ENCODE measurements around the gene POLG.

Gene POLG

DNA sequence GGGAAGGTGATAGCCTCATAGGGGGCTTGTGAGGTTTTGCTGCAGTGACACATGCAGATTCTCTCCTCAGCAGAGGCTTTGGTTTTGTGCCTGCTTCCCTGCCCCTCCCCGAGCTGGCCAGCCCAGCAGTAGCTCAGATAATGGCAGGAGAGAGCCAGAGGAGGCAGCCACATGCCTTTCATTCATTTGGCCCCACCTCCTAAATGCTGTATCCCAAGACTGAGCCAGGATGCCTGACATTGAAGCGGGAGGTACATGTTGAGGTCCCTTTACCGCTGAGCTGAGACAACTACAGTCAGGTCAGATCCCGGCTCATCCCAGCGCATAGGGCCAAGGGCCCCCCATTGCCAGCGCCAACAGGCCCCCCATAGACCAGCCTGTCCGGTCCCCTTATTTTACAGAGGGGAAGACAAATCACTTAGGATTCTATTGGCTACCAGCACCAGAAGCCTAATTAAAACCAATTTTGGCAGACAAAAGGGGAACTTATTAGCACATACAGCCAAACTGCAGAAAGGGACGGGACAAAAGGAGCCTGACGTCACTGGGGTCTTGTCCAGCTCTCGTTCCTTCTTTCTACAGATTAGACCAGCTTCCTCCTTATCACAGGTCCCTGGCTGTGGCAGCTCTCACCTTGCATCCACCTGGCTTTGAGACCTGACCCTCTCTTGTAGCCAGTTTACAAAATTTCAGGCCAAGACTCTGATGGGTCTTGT, 12.1 kb upstream of the POLG start:
- TF ChIP-seq CTCF (IDR thresholded peaks at IDR 0.05; ENCODE audit: low read depth, low read length), result no peak
- H3K9me3 ChIP-seq, result no peaks in the 10 kb centered on the region
- no peak for DNase-seq
- no peaks in the 10 kb centered on the region for H3K4me1 ChIP-seq
- H3K4me3 ChIP-seq (ENCODE audit: low read depth, low read length), result no peak overlapping the region
- no peaks in the 10 kb centered on the region for H3K36me3 ChIP-seq
- H3K27me3 ChIP-seq, result no peaks in the 10 kb centered on the region

GRCh38 chr15:89345248-89345647, 10.6 kb upstream of the POLG start:
- no peak for DNase-seq
- Histone ChIP-seq H3K27me3 (no peaks in the 10 kb centered on the region), H3K36me3 (no peaks in the 10 kb centered on the region), H3K9me3 (no peaks in the 10 kb centered on the region), H3K4me1 (no peaks in the 10 kb centered on the region), H3K4me3 (ENCODE audit: low read depth, low read length) (no peak overlapping the region)
- TF ChIP-seq CTCF (IDR thresholded peaks at IDR 0.05; ENCODE audit: low read depth, low read length), result no peak

GRCh38 chr15:89342840-89343239, 8.2 kb upstream of the POLG start:
- no peak overlapping the region for H3K4me3 ChIP-seq (ENCODE audit: low read depth, low read length)
- DNase-seq, result no peak

DNA sequence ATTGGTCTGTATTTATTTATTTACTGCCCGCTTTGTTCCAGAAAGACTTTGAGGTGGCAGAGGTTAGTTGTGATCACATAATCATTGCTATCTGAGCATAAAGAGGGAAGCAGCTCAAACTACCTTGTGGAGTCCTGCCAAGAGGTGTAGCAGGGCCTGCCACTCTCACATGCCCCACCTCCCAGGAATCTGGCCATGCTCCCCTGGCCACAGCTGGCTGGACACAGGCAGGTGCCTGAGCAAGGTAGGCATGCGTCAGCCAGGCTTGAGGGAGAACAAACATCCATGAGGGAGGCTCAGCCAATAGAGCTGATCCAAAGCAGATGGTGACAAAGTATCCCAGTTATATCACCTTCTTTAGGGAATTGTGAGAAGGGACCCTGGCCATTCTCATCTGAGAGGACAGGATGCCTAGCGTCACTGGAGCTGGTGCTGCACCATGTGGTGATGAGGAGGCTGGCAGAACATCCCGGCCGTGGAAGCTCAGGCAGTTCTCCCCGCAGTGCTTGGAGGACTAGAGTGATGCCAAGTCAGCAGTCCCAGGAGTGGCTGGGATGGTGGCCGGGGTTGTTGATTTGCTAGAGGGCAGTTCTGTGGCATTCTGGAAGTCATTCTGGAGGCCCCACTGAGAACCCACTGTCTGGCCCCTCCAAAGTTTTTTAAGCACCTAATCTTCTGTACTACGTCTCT, 6.8 kb upstream of the POLG start:
- Histone ChIP-seq H3K9me3 (no peaks in the 10 kb centered on the region), H3K4me3 (ENCODE audit: low read depth, low read length) (no peak overlapping the region), H3K4me1 (no peaks in the 10 kb centered on the region), H3K36me3 (no peaks in the 10 kb centered on the region), H3K27me3 (no peaks in the 10 kb centered on the region)
- DNase-seq, result no peak
- TF ChIP-seq CTCF (IDR thresholded peaks at IDR 0.05; ENCODE audit: low read depth, low read length), result no peak

More at GRCh38 chr15:89342840-89343239, 8.2 kb upstream of the POLG start:
- Histone ChIP-seq H3K4me1 (no peaks in the 10 kb centered on the region), H3K27me3 (no peaks in the 10 kb centered on the region), H3K9me3 (no peaks in the 10 kb centered on the region), H3K36me3 (no peaks in the 10 kb centered on the region)
- TF ChIP-seq CTCF (IDR thresholded peaks at IDR 0.05; ENCODE audit: low read depth, low read length), result no peak

- Histone ChIP-seq H3K27me3 (no peaks in the 10 kb centered on the region), H3K4me1 (no peaks in the 10 kb centered on the region), H3K36me3 (no peaks in the 10 kb centered on the region), H3K4me3 (ENCODE audit: low read depth, low read length) (no peak overlapping the region), H3K9me3 (no peaks in the 10 kb centered on the region)
- DNase-seq, result no peak
- TF ChIP-seq CTCF (IDR thresholded peaks at IDR 0.05; ENCODE audit: low read depth, low read length), result no peak
These were observed 5.9 kb upstream of the POLG start for GRCh38 chr15:89340573-89340972.

- no peak overlapping the region for H3K4me3 ChIP-seq (ENCODE audit: low read depth, low read length)
- no peak for DNase-seq
- H3K27me3 ChIP-seq, result no peaks in the 10 kb centered on the region
- H3K4me1 ChIP-seq, result no peaks in the 10 kb centered on the region
- no peak for TF ChIP-seq CTCF (IDR thresholded peaks at IDR 0.05; ENCODE audit: low read depth, low read length)
- no peaks in the 10 kb centered on the region for H3K9me3 ChIP-seq
- peaks cover 7% of the 10 kb centered on the region for H3K36me3 ChIP-seq
These were observed 3.4 kb upstream of the POLG start for GRCh38 chr15:89338036-89338435.

All from BE2C (cell line).